ENCODE results near the gene CFAP61. TPM values are rescaled to one million over a fixed set of nuclear protein-coding genes. Genes with fewer than 3 reads are reported as not detected.

The CFAP61 gene
- total and polyA plus RNA-seq, 2 experiments from 2014 or later = 0.21 TPM; not detected in 1

DNA sequence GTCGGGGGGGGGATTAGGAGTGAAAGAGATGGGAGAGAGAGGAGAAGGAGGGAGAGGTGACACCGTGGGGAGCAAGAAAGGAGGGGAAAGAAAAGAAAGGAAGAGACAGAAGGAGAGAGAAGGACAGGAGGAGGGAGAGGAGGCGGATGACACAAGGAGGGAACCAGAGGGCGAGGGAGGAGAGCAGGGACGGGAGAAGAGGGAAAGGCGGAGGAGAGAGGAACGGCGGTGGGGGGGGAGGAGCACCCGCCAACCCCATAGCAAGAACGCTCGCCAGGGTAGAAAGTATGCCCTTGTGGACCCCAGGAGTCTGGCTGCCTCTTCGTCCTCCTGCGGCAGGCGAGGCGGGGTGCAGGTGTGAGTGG, 311.1 kb downstream of the CFAP61 start (continued):
- no peak for TF ChIP-seq STAT1 (IDR thresholded peaks at IDR 0.05; ENCODE audit: unreplicated experiment)

- Histone ChIP-seq H4K20me1 (replicated peaks; ENCODE audit: insufficient read depth) (no peaks in the 10 kb centered on the region), H3K9me2 (ENCODE audit: insufficient read depth) (no peaks in the 10 kb centered on the region), H3K36me3 (ENCODE audit: insufficient read depth) (no peaks in the 10 kb centered on the region), H3F3A (replicated peaks; ENCODE audit: low read depth) (peaks cover 14% of the 10 kb centered on the region), H3K79me2 (replicated peaks; ENCODE audit: insufficient read depth) (no peaks in the 10 kb centered on the region), H3K27me3 (ENCODE audit: insufficient read depth) (peaks cover 92% of the 10 kb centered on the region), H3K4me2 (peak overlapping the region; percentile 88), H3K4me3 (peak overlapping the region; percentile 61), H3K27ac (ENCODE audit: low read depth) (no peak overlapping the region), H2AFZ (peak overlapping the region; percentile 99), H3K4me1 (ENCODE audit: insufficient read depth) (peaks cover 32% of the 10 kb centered on the region)
- TF ChIP-seq, protein P1, sequence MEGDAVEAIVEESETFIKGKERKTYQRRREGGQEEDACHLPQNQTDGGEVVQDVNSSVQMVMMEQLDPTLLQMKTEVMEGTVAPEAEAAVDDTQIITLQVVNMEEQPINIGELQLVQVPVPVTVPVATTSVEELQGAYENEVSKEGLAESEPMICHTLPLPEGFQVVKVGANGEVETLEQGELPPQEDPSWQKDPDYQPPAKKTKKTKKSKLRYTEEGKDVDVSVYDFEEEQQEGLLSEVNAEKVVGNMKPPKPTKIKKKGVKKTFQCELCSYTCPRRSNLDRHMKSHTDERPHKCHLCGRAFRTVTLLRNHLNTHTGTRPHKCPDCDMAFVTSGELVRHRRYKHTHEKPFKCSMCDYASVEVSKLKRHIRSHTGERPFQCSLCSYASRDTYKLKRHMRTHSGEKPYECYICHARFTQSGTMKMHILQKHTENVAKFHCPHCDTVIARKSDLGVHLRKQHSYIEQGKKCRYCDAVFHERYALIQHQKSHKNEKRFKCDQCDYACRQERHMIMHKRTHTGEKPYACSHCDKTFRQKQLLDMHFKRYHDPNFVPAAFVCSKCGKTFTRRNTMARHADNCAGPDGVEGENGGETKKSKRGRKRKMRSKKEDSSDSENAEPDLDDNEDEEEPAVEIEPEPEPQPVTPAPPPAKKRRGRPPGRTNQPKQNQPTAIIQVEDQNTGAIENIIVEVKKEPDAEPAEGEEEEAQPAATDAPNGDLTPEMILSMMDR (conservative IDR thresholded peaks at IDR 0.05; ENCODE audit: low read depth in 2 of 2) = no peak
- TF ChIP-seq, protein P2, sequence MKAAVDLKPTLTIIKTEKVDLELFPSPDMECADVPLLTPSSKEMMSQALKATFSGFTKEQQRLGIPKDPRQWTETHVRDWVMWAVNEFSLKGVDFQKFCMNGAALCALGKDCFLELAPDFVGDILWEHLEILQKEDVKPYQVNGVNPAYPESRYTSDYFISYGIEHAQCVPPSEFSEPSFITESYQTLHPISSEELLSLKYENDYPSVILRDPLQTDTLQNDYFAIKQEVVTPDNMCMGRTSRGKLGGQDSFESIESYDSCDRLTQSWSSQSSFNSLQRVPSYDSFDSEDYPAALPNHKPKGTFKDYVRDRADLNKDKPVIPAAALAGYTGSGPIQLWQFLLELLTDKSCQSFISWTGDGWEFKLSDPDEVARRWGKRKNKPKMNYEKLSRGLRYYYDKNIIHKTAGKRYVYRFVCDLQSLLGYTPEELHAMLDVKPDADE (IDR thresholded peaks at IDR 0.05) = no peak
- TF ChIP-seq REST (IDR thresholded peaks at IDR 0.05; ENCODE audit: unreplicated experiment) (no peak), CREB1 (CRISPR knock-in tag; IDR thresholded peaks at IDR 0.05; ENCODE audit: low read depth) (no peak), ZNF462 (CRISPR knock-in tag; IDR thresholded peaks at IDR 0.05) (no peak), JUNB (IDR thresholded peaks at IDR 0.05; ENCODE audit: unreplicated experiment) (no peak), ZNF331 (CRISPR knock-in tag; IDR thresholded peaks at IDR 0.05; ENCODE audit: low read depth) (no peak), EZH2 (IDR thresholded peaks at IDR 0.05; ENCODE audit: low read depth, unreplicated experiment) (peak; percentile 84), STAT1 (IDR thresholded peaks at IDR 0.05; ENCODE audit: unreplicated experiment) (no peak), NANOG (IDR thresholded peaks at IDR 0.05; ENCODE audit: borderline replicate concordance) (0 out of 2 replicates have a peak, but pooled peaks have one; percentile 4)
- DNase-seq (ENCODE audit: low spot score) = peak; percentile 81
- peak; percentile 57 for ATAC-seq
- Mint-ChIP-seq H3K27me3 (ENCODE audit: insufficient read depth, low read depth, poor library complexity) (peaks cover 76% of the 10 kb centered on the region), H3K4me1 (peaks cover 38% of the 10 kb centered on the region), H3K27ac (no peak overlapping the region), H3K4me3 (peak overlapping the region; percentile 76), H3K36me3 (ENCODE audit: low read depth) (no peaks in the 10 kb centered on the region), H3K9me3 (peaks cover 3% of the 10 kb centered on the region)
These were observed 311.7 kb downstream of the CFAP61 start for GRCh38 chr20:20363799-20364592.

All from GM23338 (cell line).